NCI-H1417 treated with DMSO at 0.1 percent for 48 hours (cell line): ENCODE results near the gene P4HA1.
A peak's percentile ranks its signal among the peaks of the same experiment; 100 is the strongest.
"Not testable (repeated sequence)": the region's sequence is repeated elsewhere in the genome, so short reads cannot be mapped to it uniquely, and the experiment has no call there.

Source experiments
- DNase-seq: peaks from one replicate; lab custom pipeline; 2025; lab: John Stamatoyannopoulos, UW

Gene P4HA1

DNA sequence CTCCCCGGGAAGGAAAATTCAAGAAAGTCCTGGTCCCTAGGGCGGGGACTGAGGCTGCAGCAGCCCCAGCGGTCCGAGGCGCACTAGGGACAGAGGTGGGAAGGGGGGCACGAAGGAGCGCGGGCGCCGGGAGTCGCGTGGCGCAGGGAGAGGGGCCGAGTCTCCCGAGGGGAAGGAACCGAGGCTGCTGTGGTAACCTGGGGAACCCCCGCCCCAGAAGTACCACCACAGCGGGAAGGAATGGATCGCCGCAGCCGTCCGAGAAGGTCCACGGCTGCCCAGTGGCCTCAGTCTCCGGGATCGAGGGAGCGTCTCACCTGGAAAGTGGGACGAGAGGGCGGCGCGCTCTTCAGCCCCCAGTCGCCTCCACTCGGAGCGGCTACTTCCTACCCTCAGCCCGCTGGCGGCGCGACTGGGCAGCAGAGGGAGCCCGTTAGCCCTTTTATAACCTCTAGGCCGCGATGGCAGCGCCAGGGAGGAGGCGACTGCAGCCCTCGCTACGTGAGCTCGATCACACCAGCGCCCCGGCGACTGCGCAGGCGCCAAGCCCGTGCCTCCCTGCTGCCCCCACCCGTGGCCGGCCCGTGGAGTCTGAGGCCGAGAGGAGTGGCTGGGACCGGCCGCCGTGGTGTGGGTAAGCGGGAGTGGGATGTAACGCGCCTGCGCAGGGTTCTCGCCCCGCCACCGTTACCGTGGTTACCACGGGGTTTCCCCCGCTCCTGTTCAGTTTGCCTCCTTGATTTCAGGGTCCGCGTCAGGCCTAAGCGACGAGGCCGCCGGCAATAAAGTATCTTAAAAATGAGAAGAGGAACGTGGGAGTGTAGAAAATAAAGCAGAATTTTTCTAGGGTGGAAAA is at the start of gene P4HA1:
TSS of gene P4HA1 (minus strand) at position 418 of the 856 bp plus-strand sequence. CDS start 21,983 bp downstream, outside the sequence.
- peak; percentile 47 for DNase-seq

DNA sequence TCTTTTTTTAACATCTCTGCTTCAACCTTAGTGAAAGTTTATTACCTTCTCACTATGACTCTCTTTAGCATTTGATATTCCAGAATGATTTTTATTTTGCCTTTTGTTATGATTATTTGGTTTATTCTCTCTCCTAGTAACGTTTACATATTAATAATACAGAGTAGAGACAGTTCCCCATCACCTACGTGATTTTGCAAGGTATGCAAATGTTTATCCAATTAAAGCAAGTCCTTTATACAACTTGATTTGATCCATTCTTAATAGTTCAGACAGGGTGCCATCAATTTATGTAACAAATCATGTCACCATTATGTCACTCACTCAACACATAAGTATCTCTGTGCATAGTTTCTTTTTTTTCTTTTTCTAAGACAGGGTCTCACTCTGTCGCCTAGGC is 44.9 kb upstream of the P4HA1 start:
- no peak for DNase-seq

DNA sequence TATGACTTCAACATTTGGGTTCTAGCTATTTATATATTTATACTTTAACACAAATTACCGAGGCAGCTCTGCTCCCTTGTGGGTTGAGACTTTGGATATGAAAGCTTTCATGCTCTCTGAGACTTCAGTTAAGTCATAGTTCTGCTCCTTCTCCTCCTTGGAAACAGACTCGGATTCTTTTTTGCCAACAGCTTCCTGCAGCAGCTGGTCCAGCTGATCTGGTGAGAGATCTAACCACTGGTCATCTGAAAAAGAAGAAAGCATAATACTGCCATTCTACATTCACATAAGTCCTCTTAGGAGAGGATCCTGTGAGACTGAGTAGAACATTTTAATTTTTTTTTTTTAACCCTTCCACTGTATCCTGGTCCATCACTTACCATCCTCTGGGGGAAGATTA is 42.6 kb upstream of the P4HA1 start:
- DNase-seq, result no peak

DNA sequence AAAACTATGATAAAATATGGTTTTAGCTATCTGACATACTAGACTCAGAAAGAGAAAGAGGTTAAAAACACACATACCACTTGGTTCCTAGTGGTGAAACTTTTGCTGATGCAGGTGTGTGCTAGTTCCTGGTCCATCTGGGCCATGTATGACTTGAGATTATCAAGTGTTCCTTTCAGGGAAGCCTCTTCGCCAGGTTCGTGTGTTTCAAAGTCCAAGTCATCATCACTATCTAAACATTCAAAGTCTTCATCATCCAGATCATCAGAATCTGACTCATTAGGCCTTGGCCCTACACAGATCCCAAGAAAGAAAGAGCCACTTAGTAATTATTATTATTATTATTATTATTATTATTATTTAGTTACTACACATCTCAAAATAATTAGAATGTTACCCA is 40.0 kb upstream of the P4HA1 start:
- DNase-seq, result no peak

- DNase-seq, result no peak
These were observed 38.1 kb upstream of the P4HA1 start for GRCh38 chr10:73134727-73135126.

- DNase-seq, result no peak
These were observed 35.4 kb upstream of the P4HA1 start for GRCh38 chr10:73131913-73132686.

- DNase-seq, result peak; percentile 10
These were observed 34.6 kb upstream of the P4HA1 start for GRCh38 chr10:73131301-73131700.

DNA sequence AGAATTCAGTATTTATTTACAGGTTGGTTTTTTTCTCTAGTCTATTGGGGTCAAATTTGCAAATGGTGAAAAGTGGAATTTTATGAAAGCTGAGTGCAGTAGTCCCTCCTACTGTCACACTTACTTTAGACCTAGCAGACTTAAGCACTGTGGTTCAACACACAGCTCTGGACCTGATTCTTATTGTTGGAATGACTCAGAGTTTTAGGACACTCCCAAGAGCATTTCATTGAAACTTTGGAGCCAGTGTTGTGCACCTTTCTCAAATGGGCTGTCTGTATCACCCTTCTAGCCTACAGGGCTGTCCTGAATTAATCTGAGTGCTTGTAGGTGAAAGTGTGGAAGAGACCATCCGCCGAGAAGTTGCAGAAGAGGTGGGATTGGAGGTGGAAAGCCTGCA is 29.7 kb upstream of the P4HA1 start:
- DNase-seq, result no peak

GRCh38 chr10:73119952-73120351 is 23.3 kb upstream of the P4HA1 start:
- no peak for DNase-seq

DNA sequence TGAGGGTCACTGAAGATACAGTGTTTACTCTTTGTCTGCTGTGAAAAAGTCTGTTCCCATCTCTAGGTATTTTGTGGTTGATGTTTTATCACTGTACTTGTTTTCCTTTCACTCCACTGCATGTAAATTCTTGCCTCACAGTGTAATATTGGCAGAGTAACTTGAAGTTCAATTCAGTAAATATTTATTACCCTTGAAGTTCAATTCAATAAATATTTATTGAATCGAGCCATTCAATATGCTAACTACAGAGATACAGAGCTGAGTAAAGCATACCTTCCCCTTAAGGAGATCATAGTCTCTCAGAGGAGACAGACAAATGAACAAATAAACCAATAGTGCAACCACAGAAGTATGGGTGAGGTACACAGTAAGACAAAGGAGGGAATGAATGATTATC is 22.8 kb upstream of the P4HA1 start:
- no peak for DNase-seq

DNA sequence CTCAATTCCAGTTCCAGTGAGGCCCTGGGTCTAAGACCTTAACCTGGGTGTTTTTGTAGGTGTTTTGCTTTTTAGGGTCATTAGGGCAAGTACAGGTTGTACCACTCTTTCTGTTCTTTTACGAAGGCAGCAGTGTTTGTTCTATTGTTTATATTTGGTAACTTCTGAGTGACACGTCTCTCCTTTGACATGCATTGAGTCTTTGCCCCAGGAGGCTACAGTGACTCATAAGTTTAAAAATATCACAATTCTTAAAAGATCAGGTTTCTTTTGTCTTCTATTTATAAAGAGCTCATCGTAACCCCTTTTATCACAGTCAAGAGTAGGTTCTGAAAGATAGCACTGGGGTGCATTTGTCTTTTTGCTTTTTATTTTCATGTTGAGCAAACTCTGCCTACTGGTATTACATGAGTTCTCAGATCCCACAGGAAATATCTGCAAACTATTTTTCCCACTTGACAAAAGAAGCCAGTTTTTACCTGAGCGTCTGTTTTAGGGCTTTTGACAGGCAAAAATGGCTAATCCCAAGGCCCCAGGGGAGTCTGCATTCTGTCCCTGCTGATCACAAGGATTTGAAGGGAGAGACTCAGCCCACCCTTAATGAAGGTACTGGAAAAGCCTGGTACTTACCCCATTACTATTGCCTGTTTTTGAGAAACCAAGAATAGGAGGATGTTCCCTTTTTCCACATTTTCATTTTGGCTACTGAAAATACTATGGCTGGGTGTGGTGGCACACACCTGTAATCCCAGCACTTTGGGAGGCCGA is 21.5 kb upstream of the P4HA1 start:
- DNase-seq, result no peak

DNA sequence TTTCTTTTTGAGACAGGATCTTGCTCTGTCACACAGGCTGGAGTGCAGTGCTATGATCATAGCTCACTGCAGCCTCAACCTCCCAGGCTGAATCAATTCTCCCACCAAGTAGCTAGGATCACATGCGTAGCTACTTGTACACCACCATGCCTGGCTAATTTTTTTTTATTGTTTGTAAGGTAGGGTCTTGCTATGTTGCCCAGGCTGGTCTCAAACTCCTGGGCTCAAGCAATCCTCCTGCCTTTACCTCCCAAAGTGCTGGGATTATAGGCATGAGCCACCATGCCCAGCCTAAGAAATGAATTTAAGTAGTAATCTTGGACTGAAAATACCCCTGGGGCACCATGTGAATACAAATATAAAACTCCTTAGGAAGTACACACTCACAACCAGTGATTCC is 19.4 kb upstream of the P4HA1 start:
- DNase-seq, result no peak

DNA sequence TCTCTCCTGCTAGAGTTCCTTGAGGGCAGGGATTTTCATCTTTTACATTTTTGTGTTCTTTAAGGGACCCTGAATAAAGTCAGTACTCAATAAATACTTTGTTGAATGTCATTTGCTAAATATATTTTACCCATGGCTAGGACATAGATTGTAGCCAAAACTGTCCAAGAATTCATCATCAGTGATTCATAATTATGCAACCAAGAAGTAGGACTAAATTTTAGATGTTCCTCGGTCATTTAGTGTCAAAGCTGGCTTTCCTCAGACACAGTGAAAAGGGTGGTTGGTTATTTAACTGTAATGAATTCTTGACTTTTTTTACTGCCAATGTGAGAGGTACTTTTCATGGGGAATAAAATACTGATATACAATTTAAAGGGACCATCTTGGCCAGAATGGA is 16.9 kb upstream of the P4HA1 start:
- DNase-seq, result no peak

GRCh38 chr10:73112032-73112431 is 15.4 kb upstream of the P4HA1 start:
- not testable (repeated sequence) for DNase-seq

GRCh38 chr10:73110345-73110849 is 13.7 kb upstream of the P4HA1 start, which contains the start of gene NUDT13:
NUDT13 (plus strand) TSS chr10:73110455; CDS start chr10:73114366, 3,911 bp downstream.
- DNase-seq, result no peak

DNA sequence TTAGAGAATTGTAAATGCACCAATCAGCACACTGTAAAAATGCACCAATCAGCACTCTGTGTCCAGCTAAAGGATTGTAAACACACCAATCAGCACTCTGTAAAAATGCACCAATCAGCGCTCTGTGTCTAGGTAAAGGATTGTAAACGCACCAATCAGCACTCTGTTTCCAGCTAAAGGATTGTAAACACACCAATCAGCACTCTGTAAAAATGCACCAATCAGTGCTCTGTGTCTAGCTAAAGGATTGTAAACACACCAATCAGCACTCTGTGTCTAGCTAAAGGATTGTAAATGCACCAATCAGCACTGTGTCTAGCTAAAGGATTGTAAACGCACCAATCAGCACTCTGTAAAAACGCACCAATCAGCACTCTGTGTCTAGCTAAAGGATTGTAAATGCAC is 12.6 kb upstream of the P4HA1 start:
- not testable (repeated sequence) for DNase-seq

GRCh38 chr10:73106301-73106700 is 9.6 kb upstream of the P4HA1 start:
- DNase-seq, result no peak

- no peak for DNase-seq
These were observed 2.5 kb upstream of the P4HA1 start for GRCh38 chr10:73099141-73099540.

DNA sequence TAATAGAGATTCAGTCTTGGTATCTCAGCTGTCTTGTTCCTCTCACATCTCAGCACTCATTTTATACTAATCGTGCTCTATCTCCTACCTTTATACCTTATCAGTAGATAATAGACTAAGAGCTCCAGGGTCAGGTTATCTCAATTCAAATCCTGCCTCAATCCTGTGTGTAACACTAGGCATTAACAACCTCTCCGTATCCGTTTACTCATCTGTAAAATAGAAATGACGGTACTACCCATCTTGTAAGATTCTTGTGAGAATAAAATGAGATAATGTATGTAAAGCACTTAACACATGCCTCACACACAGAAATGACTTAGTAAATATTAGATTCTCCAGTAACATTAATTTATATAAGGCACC is 622 bp upstream of the P4HA1 start:
- DNase-seq, result no peak

DNA sequence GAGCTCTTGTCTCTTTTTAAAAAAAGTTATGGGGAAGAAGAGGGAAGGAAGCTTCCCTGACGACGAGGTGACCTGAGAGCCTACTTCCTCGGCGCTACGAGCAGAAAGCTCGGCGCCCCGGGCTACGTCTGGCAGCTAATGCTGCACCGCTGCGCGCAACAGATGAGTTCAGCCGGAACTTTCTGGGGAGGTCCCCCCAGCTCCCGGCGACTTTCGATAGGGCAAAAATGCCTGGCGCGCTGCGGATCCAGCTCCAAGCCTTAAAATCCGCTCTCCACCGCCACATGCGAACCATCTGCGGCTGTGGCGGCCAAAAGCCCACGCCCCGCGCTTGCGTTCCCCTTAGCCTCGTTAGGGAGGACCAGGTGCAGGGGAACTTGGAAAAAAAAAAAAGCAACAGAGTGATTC is 621 bp downstream of the P4HA1 start:
- DNase-seq, result no peak

GRCh38 chr10:73095481-73096021 is 1.1 kb downstream of the P4HA1 start:
- no peak for DNase-seq

DNA sequence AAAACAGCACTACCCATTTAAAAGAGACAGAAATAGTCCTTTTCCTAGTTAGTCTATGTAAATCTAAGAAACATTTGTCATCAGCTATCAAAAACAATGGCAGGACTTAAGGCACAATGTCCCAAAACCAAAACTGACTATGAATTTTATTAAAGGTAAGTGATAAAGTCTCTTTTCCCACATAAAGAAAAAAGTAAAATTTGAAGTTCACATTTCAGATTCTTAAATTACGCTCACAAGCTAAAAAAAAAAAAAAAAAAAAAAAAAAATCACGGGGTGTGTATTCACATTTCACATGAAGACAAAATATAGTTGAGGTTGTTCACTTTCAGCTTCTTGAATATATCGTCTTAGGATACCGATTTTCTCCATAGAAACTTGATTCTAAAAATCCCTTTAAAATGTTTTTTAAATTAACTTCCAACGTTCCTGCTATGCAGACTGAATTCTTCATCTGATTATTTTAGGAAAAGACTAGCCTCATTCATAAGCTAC is 1.6 kb downstream of the P4HA1 start:
- DNase-seq, result no peak
